Stimulated activated CD8-positive, alpha-beta memory T cell treated with anti-CD3 and anti-CD28 coated beads, Interleukin-7, amount 100 ng/mL, for 1 hour (primary cell): ENCODE data around the gene SGMS1.
"Not testable (repeated sequence)": the region's sequence is repeated elsewhere in the genome, so short reads cannot be mapped to it uniquely, and the experiment has no call there.

Experiments
- DNase-seq, 2 donors: peaks; one replicate each; pipeline ENCODE4 v3.0.0-alpha.2; 2020; ENCODE audit warnings: low read depth in 2 of 2

Gene SGMS1

GRCh38 chr10:50538555-50539398 lies 85.0 kb downstream of the SGMS1 start:
- no peak for DNase-seq

- no peak for DNase-seq
Observed at GRCh38 chr10:50536617-50537240, 87.0 kb downstream of the SGMS1 start.

- DNase-seq: not testable (repeated sequence)
Observed at GRCh38 chr10:50534748-50535376, 88.9 kb downstream of the SGMS1 start.

- no peak for DNase-seq
Observed at GRCh38 chr10:50533296-50533695, 90.5 kb downstream of the SGMS1 start.

- no peak for DNase-seq
Observed at GRCh38 chr10:50531388-50532077, 92.2 kb downstream of the SGMS1 start.

- no peak for DNase-seq
Observed at GRCh38 chr10:50529660-50530059, 94.1 kb downstream of the SGMS1 start.

- DNase-seq: no peak
Observed at GRCh38 chr10:50528206-50528605, 95.5 kb downstream of the SGMS1 start.

- no peak for DNase-seq
Observed at GRCh38 chr10:50527442-50528043, 96.2 kb downstream of the SGMS1 start.

- DNase-seq: no peak
Observed at GRCh38 chr10:50526185-50526584, 97.6 kb downstream of the SGMS1 start.

- no peak for DNase-seq
Observed at GRCh38 chr10:50523357-50523756, 100.4 kb downstream of the SGMS1 start.

GRCh38 chr10:50522908-50523307 lies 100.8 kb downstream of the SGMS1 start:
- DNase-seq: no peak

GRCh38 chr10:50520115-50520514 lies 103.6 kb downstream of the SGMS1 start:
- DNase-seq: no peak

- no peak for DNase-seq
Observed at GRCh38 chr10:50517626-50518025, 106.1 kb downstream of the SGMS1 start.

GRCh38 chr10:50516171-50516570 lies 107.6 kb downstream of the SGMS1 start:
- DNase-seq: no peak

- DNase-seq: no peak
Observed at GRCh38 chr10:50515420-50515819, 108.3 kb downstream of the SGMS1 start.

- no peak for DNase-seq
Observed at GRCh38 chr10:50514995-50515394, 108.8 kb downstream of the SGMS1 start.

- no peak for DNase-seq
Observed at GRCh38 chr10:50513956-50514355, 109.8 kb downstream of the SGMS1 start.

GRCh38 chr10:50512743-50513416 lies 110.9 kb downstream of the SGMS1 start:
- no peak for DNase-seq

- DNase-seq: no peak
Observed at GRCh38 chr10:50512214-50512595, 111.6 kb downstream of the SGMS1 start.

- no peak for DNase-seq
Observed at GRCh38 chr10:50511492-50512213, 112.1 kb downstream of the SGMS1 start.
